GM12892 (cell line): ENCODE results near the gene LTA.
A peak's percentile ranks its signal among the peaks of the same experiment; 100 is the strongest.

Source experiments
- POLR2A ChIP-seq: IDR thresholded peaks from 2 replicates; pipeline ENCODE4 v1.6.1; 2011; ENCODE audit warnings: low read depth, low read length, control low read depth
- TAF1 ChIP-seq: IDR thresholded peaks from 2 replicates; pipeline ENCODE4 v1.6.1; 2011; ENCODE audit warnings: low read depth, mild to moderate bottlenecking, control low read depth, low read length, borderline replicate concordance

DNA sequence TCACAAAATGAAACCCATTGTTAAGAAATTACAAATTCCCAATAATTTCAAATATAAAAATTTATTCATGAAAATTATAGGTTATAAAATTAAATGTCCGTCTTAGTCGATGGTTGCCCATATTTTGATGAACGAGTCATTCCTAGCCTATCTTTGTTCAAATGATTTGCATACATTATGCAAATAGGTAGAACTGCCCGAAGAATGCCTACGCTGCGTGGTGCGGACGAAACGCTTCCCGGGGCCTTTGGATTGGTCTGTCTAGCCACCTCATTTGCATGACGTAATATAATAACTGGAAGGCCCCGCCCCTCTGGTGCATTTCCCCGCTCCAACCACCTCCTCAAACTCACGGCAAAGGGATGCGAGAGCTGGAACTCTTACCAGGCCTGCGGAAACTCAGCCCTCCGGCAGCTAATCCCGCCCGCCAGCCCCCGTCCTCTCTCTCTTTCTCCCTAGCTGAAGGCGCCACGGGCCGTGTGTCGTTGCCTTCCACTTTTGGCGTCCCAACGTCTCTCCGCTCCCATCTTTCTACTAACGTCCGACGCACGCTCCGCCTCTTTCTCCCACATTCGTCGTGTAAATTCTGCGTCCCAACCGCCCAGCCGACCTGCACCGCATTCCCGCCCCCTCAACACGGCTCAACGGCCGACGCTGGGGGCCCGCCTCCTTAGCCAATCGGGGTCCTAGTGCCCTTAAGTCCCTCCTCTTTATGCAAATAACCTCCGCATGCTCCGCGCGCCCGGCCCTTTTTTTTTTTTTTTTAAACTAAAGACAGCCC, 47.9 kb downstream of the LTA start:
- TF ChIP-seq POLR2A: peak; percentile 83
- TF ChIP-seq TAF1: peak; percentile 54; the same call in 1 of the 2 replicates
